Measurements from ENCODE around the gene SCN4B. TPM values are rescaled to one million over a fixed set of nuclear protein-coding genes. Genes with fewer than 3 reads are reported as not detected.

Gene SCN4B
- total RNA-seq, 2 donors from 2014 or later: 0.15 to 0.20 TPM

GRCh38 chr11:118164885-118165284, 12.3 kb upstream of the SCN4B start:
- no peak for TF ChIP-seq CTCF (conservative IDR thresholded peaks at IDR 0.05)
- H3K4me3 Mint-ChIP-seq: no peak overlapping the region
- H3K36me3 ChIP-seq (ENCODE audit: control insufficient read depth, insufficient read depth, low read length): no peaks in the 10 kb centered on the region
- H3K27ac Mint-ChIP-seq: no peak overlapping the region
- H3K27me3 ChIP-seq (ENCODE audit: control insufficient read depth, insufficient read depth, low read length, poor library complexity, severe bottlenecking): peaks cover 78% of the 10 kb centered on the region
- no peak overlapping the region for H3K9ac ChIP-seq (ENCODE audit: extremely low read depth, low read length, poor library complexity, severe bottlenecking)
- H3K4me1 ChIP-seq (ENCODE audit: control insufficient read depth, insufficient read depth, low read length): no peaks in the 10 kb centered on the region
- H3K9me3 Mint-ChIP-seq: no peaks in the 10 kb centered on the region
- H3K4me1 Mint-ChIP-seq: no peaks in the 10 kb centered on the region
- peaks cover 89% of the 10 kb centered on the region for H3K27me3 Mint-ChIP-seq (ENCODE audit: insufficient read depth)
- no peak overlapping the region for H3K4me3 ChIP-seq (ENCODE audit: low read length)
- H3K27ac ChIP-seq (ENCODE audit: low read depth, low read length): no peak overlapping the region
- H3K9me3 ChIP-seq (ENCODE audit: control insufficient read depth, low read length): no peaks in the 10 kb centered on the region
- H3K36me3 Mint-ChIP-seq (ENCODE audit: low read depth): no peaks in the 10 kb centered on the region
- no peak for DNase-seq
- WGBS, 2 experiments (ENCODE audit: insufficient coverage in 1 of 2, insufficient read length in 1 of 2): 77% methylated on average over 2 of the region's 2 CpGs; no CpG with 5 or more reads in 1 of the 2 experiments

GRCh38 chr11:118163494-118163893, 10.9 kb upstream of the SCN4B start:
- H3K4me3 Mint-ChIP-seq: no peak overlapping the region
- Histone ChIP-seq H3K9ac (ENCODE audit: extremely low read depth, low read length, poor library complexity, severe bottlenecking) (no peak overlapping the region), H3K9me3 (ENCODE audit: control insufficient read depth, low read length) (no peaks in the 10 kb centered on the region), H3K27ac (ENCODE audit: low read depth, low read length) (no peak overlapping the region), H3K36me3 (ENCODE audit: control insufficient read depth, insufficient read depth, low read length) (no peaks in the 10 kb centered on the region), H3K4me1 (ENCODE audit: control insufficient read depth, insufficient read depth, low read length) (no peaks in the 10 kb centered on the region), H3K27me3 (ENCODE audit: control insufficient read depth, insufficient read depth, low read length, poor library complexity, severe bottlenecking) (peaks cover 78% of the 10 kb centered on the region), H3K4me3 (ENCODE audit: low read length) (no peak overlapping the region)
- H3K4me1 Mint-ChIP-seq: no peaks in the 10 kb centered on the region
- no peak overlapping the region for H3K27ac Mint-ChIP-seq
- WGBS, 2 experiments (ENCODE audit: insufficient coverage in 1 of 2, insufficient read length in 1 of 2): 85 to 90% methylated on average over 4 to 5 of the region's 5 CpGs
- no peak for DNase-seq
- H3K36me3 Mint-ChIP-seq (ENCODE audit: low read depth): no peaks in the 10 kb centered on the region
- no peak for TF ChIP-seq CTCF (conservative IDR thresholded peaks at IDR 0.05)
- H3K9me3 Mint-ChIP-seq: no peaks in the 10 kb centered on the region
- peaks cover 89% of the 10 kb centered on the region for H3K27me3 Mint-ChIP-seq (ENCODE audit: insufficient read depth)

- Mint-ChIP-seq H3K27me3 (ENCODE audit: insufficient read depth) (peaks cover 89% of the 10 kb centered on the region), H3K36me3 (ENCODE audit: low read depth) (no peaks in the 10 kb centered on the region), H3K9me3 (no peaks in the 10 kb centered on the region), H3K4me1 (peaks cover under 1% of the 10 kb centered on the region), H3K4me3 (no peak overlapping the region), H3K27ac (no peak overlapping the region)
- H3K36me3 ChIP-seq (ENCODE audit: control insufficient read depth, insufficient read depth, low read length): no peaks in the 10 kb centered on the region
- no peaks in the 10 kb centered on the region for H3K4me1 ChIP-seq (ENCODE audit: control insufficient read depth, insufficient read depth, low read length)
- 83 to 92% methylated on average over 2 of the region's 3 CpGs for WGBS, 2 experiments (ENCODE audit: insufficient coverage in 1 of 2, insufficient read length in 1 of 2)
- no peaks in the 10 kb centered on the region for H3K9me3 ChIP-seq (ENCODE audit: control insufficient read depth, low read length)
- no peak overlapping the region for H3K27ac ChIP-seq (ENCODE audit: low read depth, low read length)
- TF ChIP-seq CTCF (conservative IDR thresholded peaks at IDR 0.05): no peak
- no peak overlapping the region for H3K9ac ChIP-seq (ENCODE audit: extremely low read depth, low read length, poor library complexity, severe bottlenecking)
- H3K4me3 ChIP-seq (ENCODE audit: low read length): no peak overlapping the region
- no peak for DNase-seq
- H3K27me3 ChIP-seq (ENCODE audit: control insufficient read depth, insufficient read depth, low read length, poor library complexity, severe bottlenecking): peaks cover 78% of the 10 kb centered on the region
Observed at GRCh38 chr11:118162846-118163245, 10.2 kb upstream of the SCN4B start.
